ENCODE results near the gene MICU2. TPM values are rescaled to one million over a fixed set of nuclear protein-coding genes. Genes with fewer than 3 reads are reported as not detected.

MICU2 gene
- total and polyA plus RNA-seq, 2 donors (not counting 3 experiments of a cell fraction or from before 2014, with no cell fraction given): 24.0 to 36.7 TPM

DNA sequence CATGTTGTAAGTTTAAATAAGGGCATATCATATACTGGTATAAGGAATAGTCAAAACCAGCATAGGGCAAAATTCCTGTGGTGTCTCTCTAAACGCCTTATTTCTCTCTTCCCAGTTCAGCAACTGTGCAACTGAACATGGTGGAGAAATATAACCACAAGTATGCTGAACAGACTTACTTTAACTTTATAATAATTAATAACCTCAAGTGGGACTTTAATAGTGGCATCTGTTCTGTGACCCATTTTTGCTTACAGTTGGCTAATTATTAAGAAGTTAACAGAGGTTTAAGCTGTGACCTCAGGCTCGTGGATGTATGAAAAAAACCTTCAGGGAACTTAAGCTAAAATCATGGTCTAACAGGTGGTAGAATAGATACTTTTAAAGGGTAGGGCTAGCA is 54.3 kb downstream of the MICU2 start:
- DNase-seq (ENCODE audit: low read depth, low spot score) (no peak), FAIRE-seq (no peak)
- no TSS peak for BruUV-seq (replicated peaks)
- Histone ChIP-seq H4K20me1 (replicated peaks; ENCODE audit: control insufficient read depth, extremely low read depth, insufficient read depth, low read length) (no peaks in the 10 kb centered on the region), H2AFZ (ENCODE audit: low read depth, low read length) (no peak overlapping the region), H3K4me2 (ENCODE audit: insufficient read depth, low read length) (no peak overlapping the region), H3K4me1 (ENCODE audit: control insufficient read depth, extremely low read depth, insufficient read depth, low read length) (no peaks in the 10 kb centered on the region), H3K27ac (ENCODE audit: insufficient read depth, low read depth, low read length) (no peak overlapping the region), H3K9me3 (replicated peaks; ENCODE audit: control insufficient read depth, insufficient read depth, low read length) (no peaks in the 10 kb centered on the region), H3K4me3 (replicated peaks in 1 of 3; ENCODE audit: insufficient read depth in 1 of 3, low read depth in 1 of 3, low read length in 3 of 3) (no peak overlapping the region), H3K9me1 (replicated peaks; ENCODE audit: control insufficient read depth, extremely low read depth, insufficient read depth, low read length) (no peaks in the 10 kb centered on the region), H3K79me2 (ENCODE audit: control insufficient read depth, insufficient read depth, low read length) (peaks cover 2% of the 10 kb centered on the region), H3K27me3 (ENCODE audit: control insufficient read depth in 2 of 2, insufficient read depth in 2 of 2, low read length in 2 of 2) (no peaks in the 10 kb centered on the region), H3K9ac (replicated peaks; ENCODE audit: extremely low read depth, insufficient read depth, low read length) (no peak overlapping the region), H3K36me3 (ENCODE audit: control insufficient read depth in 2 of 2, extremely low read depth in 1 of 2, insufficient read depth in 2 of 2, low read length in 2 of 2) (no peaks in the 10 kb centered on the region)
- TF ChIP-seq FOS (IDR thresholded peaks at IDR 0.05; ENCODE audit: borderline replicate concordance, insufficient read depth, low read length) (no peak), GATA2 (IDR thresholded peaks at IDR 0.05; ENCODE audit: insufficient read depth, insufficient read length, low read depth, low read length) (no peak), JUN (IDR thresholded peaks at IDR 0.05; ENCODE audit: borderline replicate concordance, insufficient read depth, insufficient read length, low read depth) (no peak), EZH2 (IDR thresholded peaks at IDR 0.05; ENCODE audit: borderline replicate concordance, low read depth, low read length, severe bottlenecking) (no peak), POLR2A (IDR thresholded peaks at IDR 0.05; ENCODE audit: low read depth, low read length) (no peak), MYC (IDR thresholded peaks at IDR 0.05; ENCODE audit: low read depth, low read length) (no peak), POLR2AphosphoS5 (IDR thresholded peaks at IDR 0.05; ENCODE audit: insufficient read depth, low read depth, low read length) (no peak)
- TF ChIP-seq, protein P1, sequence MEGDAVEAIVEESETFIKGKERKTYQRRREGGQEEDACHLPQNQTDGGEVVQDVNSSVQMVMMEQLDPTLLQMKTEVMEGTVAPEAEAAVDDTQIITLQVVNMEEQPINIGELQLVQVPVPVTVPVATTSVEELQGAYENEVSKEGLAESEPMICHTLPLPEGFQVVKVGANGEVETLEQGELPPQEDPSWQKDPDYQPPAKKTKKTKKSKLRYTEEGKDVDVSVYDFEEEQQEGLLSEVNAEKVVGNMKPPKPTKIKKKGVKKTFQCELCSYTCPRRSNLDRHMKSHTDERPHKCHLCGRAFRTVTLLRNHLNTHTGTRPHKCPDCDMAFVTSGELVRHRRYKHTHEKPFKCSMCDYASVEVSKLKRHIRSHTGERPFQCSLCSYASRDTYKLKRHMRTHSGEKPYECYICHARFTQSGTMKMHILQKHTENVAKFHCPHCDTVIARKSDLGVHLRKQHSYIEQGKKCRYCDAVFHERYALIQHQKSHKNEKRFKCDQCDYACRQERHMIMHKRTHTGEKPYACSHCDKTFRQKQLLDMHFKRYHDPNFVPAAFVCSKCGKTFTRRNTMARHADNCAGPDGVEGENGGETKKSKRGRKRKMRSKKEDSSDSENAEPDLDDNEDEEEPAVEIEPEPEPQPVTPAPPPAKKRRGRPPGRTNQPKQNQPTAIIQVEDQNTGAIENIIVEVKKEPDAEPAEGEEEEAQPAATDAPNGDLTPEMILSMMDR (IDR thresholded peaks at IDR 0.05; ENCODE audit: extremely low read depth in 1 of 2, insufficient read depth in 1 of 2, low read depth in 1 of 2, low read length in 2 of 2): no peak
- TF ChIP-seq, protein P2, sequence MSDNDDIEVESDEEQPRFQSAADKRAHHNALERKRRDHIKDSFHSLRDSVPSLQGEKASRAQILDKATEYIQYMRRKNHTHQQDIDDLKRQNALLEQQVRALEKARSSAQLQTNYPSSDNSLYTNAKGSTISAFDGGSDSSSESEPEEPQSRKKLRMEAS (IDR thresholded peaks at IDR 0.05; ENCODE audit: insufficient read depth, insufficient read length): no peak
- CTCF ChIA-PET: interaction anchor here (0.6 to 1.0 kb wide), 2 partner anchors 8 to 28 kb away, joined by 3 to 4 read pairs; no protein-coding TSS in a partner anchor
- intact Hi-C loops (cut with micrococcal nuclease) (no loop called here), dilution Hi-C loops (cut with MboI; ENCODE audit: extremely low pct_ligation_motif_present, low sequenced_read_pairs) (no loop called here)
- POLR2A ChIA-PET: interaction anchor here (0.6 kb wide), 1 partner anchor 46 kb away, joined by 3 read pairs; no protein-coding TSS in a partner anchor

Measured in endothelial cell of umbilical vein (primary cell).